GM21528 (cell line): Measurements from ENCODE around the gene AASDH.
"Not testable (repeated sequence)": the region's sequence is repeated elsewhere in the genome, so short reads cannot be mapped to it uniquely, and the experiment has no call there.

ENCODE experiments used
- ATAC-seq: cut with Tn5 transposase; IDR thresholded peaks from one replicate; pipeline ENCODE4 v1.9.1; 2021; ENCODE audit warnings: mild to moderate bottlenecking, moderate library complexity; ENCODE audit not compliant: unreplicated experiment, low FRiP score

AASDH gene

GRCh38 chr4:56391270-56391669 lies 4.0 kb upstream of the AASDH start:
- ATAC-seq, result no peak

- ATAC-seq, result no peak
Observed at GRCh38 chr4:56389558-56389957, 2.3 kb upstream of the AASDH start.

- no peak for ATAC-seq
Observed at GRCh38 chr4:56388306-56388705, 1.0 kb upstream of the AASDH start.

GRCh38 chr4:56386091-56386490 lies 1.2 kb downstream of the AASDH start:
- ATAC-seq, result no peak

GRCh38 chr4:56375458-56375857 lies 11.8 kb downstream of the AASDH start:
- ATAC-seq, result no peak

- no peak for ATAC-seq
Observed at GRCh38 chr4:56374956-56375355, 12.3 kb downstream of the AASDH start.

GRCh38 chr4:56372774-56373173 lies 14.5 kb downstream of the AASDH start:
- ATAC-seq, result no peak

- no peak for ATAC-seq
Observed at GRCh38 chr4:56371426-56372220, 15.7 kb downstream of the AASDH start.

GRCh38 chr4:56370377-56370776 lies 16.9 kb downstream of the AASDH start:
- no peak for ATAC-seq

- not testable (repeated sequence) for ATAC-seq
Observed at GRCh38 chr4:56362981-56363380, 24.3 kb downstream of the AASDH start.

- ATAC-seq, result no peak
Observed at GRCh38 chr4:56360071-56360470, 27.2 kb downstream of the AASDH start.

GRCh38 chr4:56356650-56357049 lies 30.6 kb downstream of the AASDH start:
- ATAC-seq, result no peak

GRCh38 chr4:56348576-56348975 lies 38.7 kb downstream of the AASDH start:
- ATAC-seq, result no peak

- ATAC-seq, result no peak
Observed at GRCh38 chr4:56345458-56345857, 41.8 kb downstream of the AASDH start.

GRCh38 chr4:56342746-56343145 lies 44.5 kb downstream of the AASDH start:
- ATAC-seq, result no peak

- ATAC-seq, result no peak
Observed at GRCh38 chr4:56330691-56331090, 56.6 kb downstream of the AASDH start.

- ATAC-seq, result no peak
Observed at GRCh38 chr4:56326363-56326762, 60.9 kb downstream of the AASDH start.

- no peak for ATAC-seq
Observed at GRCh38 chr4:56324011-56324610, 63.2 kb downstream of the AASDH start.

GRCh38 chr4:56323327-56323726 lies 64.0 kb downstream of the AASDH start:
- no peak for ATAC-seq

- no peak for ATAC-seq
Observed at GRCh38 chr4:56321251-56321650, 66.0 kb downstream of the AASDH start.

GRCh38 chr4:56320293-56320692 lies 67.0 kb downstream of the AASDH start:
- no peak for ATAC-seq

- no peak for ATAC-seq
Observed at GRCh38 chr4:56318555-56318954, 68.7 kb downstream of the AASDH start.
